ENCODE data around the gene ARHGEF33. TPM values are rescaled to one million over a fixed set of nuclear protein-coding genes. Genes with fewer than 3 reads are reported as not detected.

ARHGEF33 gene
- total and polyA plus RNA-seq, 2 donors, result 0.99 to 2.1 TPM

GRCh38 chr2:38951766-38952165 lies 62.1 kb downstream of the ARHGEF33 start:
- Histone ChIP-seq H3K4me1 (ENCODE audit: insufficient read depth) (no peaks in the 10 kb centered on the region), H3K4me3 (ENCODE audit: low read depth, low read length) (no peak overlapping the region), H3K27ac (ENCODE audit: low read depth) (no peak overlapping the region), H3K36me3 (ENCODE audit: insufficient read depth) (no peaks in the 10 kb centered on the region)
- no peak for DNase-seq (ENCODE audit: extremely low spot score)

- no peak for DNase-seq (ENCODE audit: extremely low spot score)
- H3K4me1 ChIP-seq (ENCODE audit: insufficient read depth), result no peaks in the 10 kb centered on the region
- H3K36me3 ChIP-seq (ENCODE audit: insufficient read depth), result no peaks in the 10 kb centered on the region
- H3K4me3 ChIP-seq (ENCODE audit: low read depth, low read length), result no peak overlapping the region
- WGBS, result 96% methylated on average over 5 of the region's 5 CpGs
- H3K27ac ChIP-seq (ENCODE audit: low read depth), result no peak overlapping the region
These were observed 68.3 kb downstream of the ARHGEF33 start for GRCh38 chr2:38957972-38958371.

GRCh38 chr2:38959466-38959865 lies 69.8 kb downstream of the ARHGEF33 start:
- Histone ChIP-seq H3K4me1 (ENCODE audit: insufficient read depth) (no peaks in the 10 kb centered on the region), H3K4me3 (ENCODE audit: low read depth, low read length) (peak overlapping the region; percentile 43), H3K36me3 (ENCODE audit: insufficient read depth) (no peaks in the 10 kb centered on the region), H3K27ac (ENCODE audit: low read depth) (no peak overlapping the region)
- DNase-seq (ENCODE audit: extremely low spot score), result no peak
- WGBS, result 80% methylated on average over 24 of the region's 24 CpGs

- H3K4me3 ChIP-seq (ENCODE audit: low read depth, low read length), result peak overlapping the region; percentile 43
- WGBS, result 6% methylated on average over 97 of the region's 97 CpGs
- no peaks in the 10 kb centered on the region for H3K4me1 ChIP-seq (ENCODE audit: insufficient read depth)
- peak; percentile 33 for DNase-seq (ENCODE audit: extremely low spot score)
- no peaks in the 10 kb centered on the region for H3K36me3 ChIP-seq (ENCODE audit: insufficient read depth)
- no peak overlapping the region for H3K27ac ChIP-seq (ENCODE audit: low read depth)
These were observed 70.4 kb downstream of the ARHGEF33 start for GRCh38 chr2:38959938-38960608.

GRCh38 chr2:38960609-38961320 lies 71.1 kb downstream of the ARHGEF33 start:
- Histone ChIP-seq H3K36me3 (ENCODE audit: insufficient read depth) (no peaks in the 10 kb centered on the region), H3K4me1 (ENCODE audit: insufficient read depth) (no peaks in the 10 kb centered on the region), H3K4me3 (ENCODE audit: low read depth, low read length) (peak overlapping the region; percentile 43), H3K27ac (ENCODE audit: low read depth) (no peak overlapping the region)
- no peak for DNase-seq (ENCODE audit: extremely low spot score)
- WGBS, result 51% methylated on average over 34 of the region's 34 CpGs

- DNase-seq (ENCODE audit: extremely low spot score), result no peak
These were observed 76.3 kb downstream of the ARHGEF33 start for GRCh38 chr2:38966006-38966405.

GRCh38 chr2:38966678-38967077 lies 77.0 kb downstream of the ARHGEF33 start:
- Histone ChIP-seq H3K4me3 (ENCODE audit: low read depth, low read length) (no peak overlapping the region), H3K36me3 (ENCODE audit: insufficient read depth) (no peaks in the 10 kb centered on the region), H3K4me1 (ENCODE audit: insufficient read depth) (no peaks in the 10 kb centered on the region), H3K27ac (ENCODE audit: low read depth) (no peak overlapping the region)
- WGBS, result 55% methylated on average over 1 of the region's 1 CpG
- no peak for DNase-seq (ENCODE audit: extremely low spot score)

More at GRCh38 chr2:38966006-38966405, 76.3 kb downstream of the ARHGEF33 start:
- Histone ChIP-seq H3K4me3 (ENCODE audit: low read depth, low read length) (no peak overlapping the region), H3K36me3 (ENCODE audit: insufficient read depth) (no peaks in the 10 kb centered on the region), H3K27ac (ENCODE audit: low read depth) (no peak overlapping the region), H3K4me1 (ENCODE audit: insufficient read depth) (no peaks in the 10 kb centered on the region)
- 95% methylated on average over 5 of the region's 5 CpGs for WGBS

GRCh38 chr2:38968021-38968420 lies 78.3 kb downstream of the ARHGEF33 start:
- H3K36me3 ChIP-seq (ENCODE audit: insufficient read depth), result no peaks in the 10 kb centered on the region

GRCh38 chr2:38971377-38971776 lies 81.7 kb downstream of the ARHGEF33 start:
- DNase-seq (ENCODE audit: extremely low spot score), result no peak
- WGBS, result 90% methylated on average over 4 of the region's 4 CpGs
- Histone ChIP-seq H3K27ac (ENCODE audit: low read depth) (no peak overlapping the region), H3K4me3 (ENCODE audit: low read depth, low read length) (no peak overlapping the region), H3K4me1 (ENCODE audit: insufficient read depth) (no peaks in the 10 kb centered on the region), H3K36me3 (ENCODE audit: insufficient read depth) (no peaks in the 10 kb centered on the region)

More at GRCh38 chr2:38968021-38968420, 78.3 kb downstream of the ARHGEF33 start:
- H3K4me1 ChIP-seq (ENCODE audit: insufficient read depth), result no peaks in the 10 kb centered on the region
- 94% methylated on average over 2 of the region's 2 CpGs for WGBS
- no peak overlapping the region for H3K27ac ChIP-seq (ENCODE audit: low read depth)
- no peak overlapping the region for H3K4me3 ChIP-seq (ENCODE audit: low read depth, low read length)
- DNase-seq (ENCODE audit: extremely low spot score), result no peak

GRCh38 chr2:38973266-38973665 lies 83.6 kb downstream of the ARHGEF33 start:
- no peak for DNase-seq (ENCODE audit: extremely low spot score)
- no peak overlapping the region for H3K4me3 ChIP-seq (ENCODE audit: low read depth, low read length)
- H3K27ac ChIP-seq (ENCODE audit: low read depth), result no peak overlapping the region
- no peaks in the 10 kb centered on the region for H3K36me3 ChIP-seq (ENCODE audit: insufficient read depth)
- H3K4me1 ChIP-seq (ENCODE audit: insufficient read depth), result no peaks in the 10 kb centered on the region

GRCh38 chr2:38975042-38975441 lies 85.4 kb downstream of the ARHGEF33 start:
- WGBS, result 31% methylated on average over 6 of the region's 6 CpGs
- Histone ChIP-seq H3K36me3 (ENCODE audit: insufficient read depth) (no peaks in the 10 kb centered on the region), H3K4me3 (ENCODE audit: low read depth, low read length) (no peak overlapping the region), H3K4me1 (ENCODE audit: insufficient read depth) (no peaks in the 10 kb centered on the region), H3K27ac (ENCODE audit: low read depth) (no peak overlapping the region)
- no peak for DNase-seq (ENCODE audit: extremely low spot score)

- Histone ChIP-seq H3K4me1 (ENCODE audit: insufficient read depth) (no peaks in the 10 kb centered on the region), H3K4me3 (ENCODE audit: low read depth, low read length) (no peak overlapping the region), H3K36me3 (ENCODE audit: insufficient read depth) (no peaks in the 10 kb centered on the region), H3K27ac (ENCODE audit: low read depth) (no peak overlapping the region)
- WGBS, result 85% methylated on average over 3 of the region's 3 CpGs
- no peak for DNase-seq (ENCODE audit: extremely low spot score)
These were observed 87.4 kb downstream of the ARHGEF33 start for GRCh38 chr2:38977047-38977446.

- no peaks in the 10 kb centered on the region for H3K4me1 ChIP-seq (ENCODE audit: insufficient read depth)
- no peak overlapping the region for H3K27ac ChIP-seq (ENCODE audit: low read depth)
- no peak for DNase-seq (ENCODE audit: extremely low spot score)
- WGBS, result 67% methylated on average over 5 of the region's 5 CpGs
- no peak overlapping the region for H3K4me3 ChIP-seq (ENCODE audit: low read depth, low read length)
- no peaks in the 10 kb centered on the region for H3K36me3 ChIP-seq (ENCODE audit: insufficient read depth)
These were observed 88.7 kb downstream of the ARHGEF33 start for GRCh38 chr2:38978296-38978903.

- no peak for DNase-seq (ENCODE audit: extremely low spot score)
- 98% methylated on average over 3 of the region's 3 CpGs for WGBS
- Histone ChIP-seq H3K36me3 (ENCODE audit: insufficient read depth) (no peaks in the 10 kb centered on the region), H3K27ac (ENCODE audit: low read depth) (no peak overlapping the region), H3K4me3 (ENCODE audit: low read depth, low read length) (no peak overlapping the region), H3K4me1 (ENCODE audit: insufficient read depth) (no peaks in the 10 kb centered on the region)
These were observed 89.2 kb downstream of the ARHGEF33 start for GRCh38 chr2:38978908-38979307.
